Dedifferentiated amniotic fluid mesenchymal stem cell (primary cell): Measurements from ENCODE around the gene KRTAP19-4.
"Not testable (repeated sequence)": the region's sequence is repeated elsewhere in the genome, so short reads cannot be mapped to it uniquely, and the experiment has no call there.

ENCODE experiments used
- DNase-seq: peaks from one replicate; pipeline ENCODE4 v3.0.0-alpha.2; 2016; ENCODE audit errors: extremely low spot score

The KRTAP19-4 gene

GRCh38 chr21:30497065-30497464, at the start of gene KRTAP19-4:
Gene KRTAP19-4 (minus strand): TSS chr21:30497165. CDS start chr21:30497110, 55 bp downstream.
- no peak for DNase-seq

DNA sequence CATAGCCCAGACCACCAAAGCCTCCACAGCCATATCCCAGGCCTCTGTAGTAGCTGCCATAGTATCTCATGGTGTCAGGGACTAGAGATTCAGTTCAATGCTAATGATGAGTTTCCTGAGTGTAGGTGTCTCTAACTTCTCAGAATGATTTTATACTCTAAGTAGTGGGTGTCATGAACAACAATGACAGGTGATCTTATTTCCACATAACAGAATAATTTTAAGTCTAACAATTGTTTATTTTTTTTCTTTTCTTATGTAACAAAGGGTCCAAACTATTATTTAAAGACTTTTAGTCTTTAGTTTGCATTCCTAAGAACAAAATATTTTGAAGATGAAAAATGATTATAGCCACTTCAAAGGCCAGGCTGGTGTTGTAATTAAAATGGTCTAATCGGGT, 44.8 kb upstream of the KRTAP19-4 start, which contains the start of gene KRTAP19-6:
Gene KRTAP19-6, minus strand, starts transcription at position 101 of the 400 bp plus-strand sequence. Its CDS starts 31 bp downstream, at position 70.
- DNase-seq = no peak

- DNase-seq = no peak
These were observed 21.9 kb upstream of the KRTAP19-4 start for GRCh38 chr21:30518876-30519275.

DNA sequence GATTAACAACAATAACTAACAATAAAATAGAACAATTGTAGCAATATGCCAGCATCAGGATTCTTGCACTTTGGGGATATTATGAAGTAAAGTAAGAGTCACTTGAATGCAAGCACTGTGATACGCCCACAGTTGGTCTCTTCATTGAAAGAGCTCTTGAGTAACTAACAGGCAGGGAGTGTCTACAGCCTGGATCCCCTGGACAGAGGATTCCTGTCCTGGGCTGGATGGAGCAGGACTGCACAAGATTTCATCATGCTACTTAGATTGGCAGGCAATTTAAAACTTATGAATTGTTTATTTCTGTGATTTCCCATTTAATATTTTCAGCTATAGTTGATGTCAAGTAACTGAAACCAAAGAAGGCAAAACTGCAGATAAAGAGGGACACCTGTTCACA, 18.7 kb upstream of the KRTAP19-4 start:
- DNase-seq = no peak

GRCh38 chr21:30505621-30506205, 8.7 kb upstream of the KRTAP19-4 start:
- not testable (repeated sequence) for DNase-seq

GRCh38 chr21:30502041-30502440, 5.1 kb upstream of the KRTAP19-4 start, which contains the start of gene KRTAP19-5:
Gene KRTAP19-5 (minus strand): TSS chr21:30502141. CDS start chr21:30502090, 51 bp downstream.
- no peak for DNase-seq

GRCh38 chr21:30491963-30492428, 5.0 kb downstream of the KRTAP19-4 start, which contains the start of gene KRTAP19-3:
Gene KRTAP19-3 (minus strand): TSS chr21:30492013. CDS start chr21:30491957, 56 bp downstream.
- DNase-seq = no peak

- DNase-seq = no peak
These were observed 9.6 kb downstream of the KRTAP19-4 start, which contains the start of gene KRTAP19-2 for GRCh38 chr21:30487336-30487735. Gene KRTAP19-2 (minus strand): TSS chr21:30487436. CDS start chr21:30487348, 88 bp downstream.

DNA sequence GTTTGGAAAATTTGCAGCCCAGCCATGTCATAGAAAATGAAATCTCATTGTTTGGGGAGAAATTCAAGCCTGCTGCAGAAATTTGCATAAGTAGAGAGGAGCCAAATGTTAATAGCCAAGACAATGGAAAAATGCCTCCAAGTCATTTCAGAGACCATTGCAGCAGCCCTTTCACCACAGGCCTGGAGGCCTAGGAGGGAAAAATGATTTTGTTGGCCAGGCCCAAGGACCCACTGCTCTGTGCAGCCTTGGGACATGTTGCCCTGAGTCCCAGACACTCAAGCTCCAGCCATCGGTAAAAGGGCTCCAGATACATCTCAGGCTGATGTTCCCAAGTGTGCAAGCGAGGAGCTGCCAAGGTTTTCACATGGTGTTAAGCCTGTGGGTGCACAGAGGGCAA, 10.8 kb downstream of the KRTAP19-4 start:
- DNase-seq = no peak

- no peak for DNase-seq
These were observed 14.8 kb downstream of the KRTAP19-4 start for GRCh38 chr21:30482130-30482529.

DNA sequence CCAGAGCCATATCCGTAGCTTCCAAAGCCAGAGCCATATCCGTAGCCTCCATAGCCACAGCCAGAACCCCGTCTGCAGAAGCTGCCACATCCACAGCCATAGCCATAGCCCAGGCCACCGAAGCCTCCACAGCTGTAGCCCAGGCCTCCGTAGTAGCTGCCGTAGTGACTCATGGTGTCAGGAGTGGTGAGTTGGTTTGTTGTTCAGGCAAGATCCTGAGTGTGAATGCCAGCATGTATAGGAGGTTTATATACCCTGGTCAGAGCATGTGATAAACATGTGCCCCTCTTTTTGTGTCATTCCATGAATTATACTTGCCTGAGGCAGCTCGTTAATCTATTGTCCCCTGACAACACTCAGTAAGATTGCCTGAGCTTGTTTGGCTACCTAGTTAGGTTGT, 16.8 kb downstream of the KRTAP19-4 start, which contains the start of gene KRTAP19-1:
Gene KRTAP19-1, minus strand, starts transcription at position 223 of the 400 bp plus-strand sequence. Its CDS starts 50 bp downstream, at position 173.
- no peak for DNase-seq

DNA sequence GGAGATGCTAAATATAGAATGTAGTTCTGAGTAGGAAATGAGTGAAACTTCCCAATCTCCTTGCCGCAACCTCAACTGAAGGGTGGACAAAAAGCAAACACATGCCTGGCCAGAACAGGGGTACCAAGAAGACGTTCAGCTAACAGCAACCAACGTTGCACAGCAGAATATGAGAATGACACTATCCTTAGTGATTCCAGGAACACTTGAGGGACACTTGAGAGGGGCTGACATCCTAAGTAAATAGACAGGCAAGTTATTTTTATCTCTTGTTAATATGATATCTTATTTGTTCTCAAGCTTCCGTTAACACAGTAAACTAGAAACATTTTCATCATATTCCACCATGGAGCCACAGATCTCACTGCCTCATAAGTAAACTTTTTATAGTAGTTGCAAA, 17.7 kb downstream of the KRTAP19-4 start:
- no peak for DNase-seq

DNA sequence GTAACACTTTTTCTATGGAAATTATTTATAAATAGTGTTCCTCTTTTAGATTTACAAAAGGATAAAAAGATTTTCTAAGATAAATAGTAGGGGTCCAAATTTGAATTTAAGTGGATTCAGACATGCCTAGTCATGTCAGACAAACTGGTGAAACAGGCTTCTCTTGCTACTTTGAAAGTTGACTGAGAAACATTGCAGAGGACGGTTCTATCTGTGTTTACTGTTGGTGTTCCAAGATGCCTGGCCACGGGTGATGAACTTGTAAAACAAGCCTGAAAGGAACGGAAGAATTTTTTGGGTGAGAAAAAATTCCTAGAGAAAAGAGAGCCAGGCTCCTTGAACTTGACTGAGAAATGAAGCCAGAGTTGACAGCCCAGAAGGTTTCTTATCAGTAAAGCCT, 19.0 kb downstream of the KRTAP19-4 start:
- no peak for DNase-seq

DNA sequence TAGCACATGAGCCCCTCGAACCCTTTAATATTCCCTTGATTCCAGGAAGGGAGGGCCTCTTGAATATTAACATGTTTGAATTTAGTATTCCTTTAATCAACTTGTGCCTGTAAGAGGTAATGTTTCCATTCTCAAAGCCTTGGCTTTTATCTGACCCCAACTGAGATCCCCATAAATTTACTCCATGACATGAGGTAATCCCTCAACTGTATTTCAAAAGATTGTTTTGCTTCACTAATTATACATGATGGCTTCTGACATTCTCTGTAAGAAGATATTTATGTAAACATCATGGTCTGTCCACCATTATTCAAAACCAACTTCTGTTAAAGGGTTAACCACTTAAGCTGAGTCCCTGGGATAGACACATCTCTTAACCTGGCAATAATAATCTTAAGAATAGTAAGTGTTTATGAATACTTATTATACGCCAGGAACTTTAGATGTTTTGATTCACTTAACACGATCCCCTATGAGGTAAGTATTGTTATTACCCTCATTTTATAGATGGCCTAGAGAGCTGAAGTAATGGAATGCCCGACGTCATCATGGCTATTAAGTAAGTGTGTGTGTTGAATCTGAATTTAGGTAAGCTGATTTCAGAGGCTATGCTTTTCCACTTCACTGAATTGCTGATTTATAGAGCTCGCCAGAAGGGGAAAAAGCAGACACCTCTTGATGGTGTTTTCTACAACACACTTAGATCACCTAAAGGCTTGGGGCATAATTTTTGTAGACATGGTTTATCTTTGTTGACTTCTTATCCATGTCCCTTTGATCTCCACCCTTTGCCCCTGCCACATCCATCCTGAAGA, 27.9 kb downstream of the KRTAP19-4 start:
- DNase-seq = no peak

DNA sequence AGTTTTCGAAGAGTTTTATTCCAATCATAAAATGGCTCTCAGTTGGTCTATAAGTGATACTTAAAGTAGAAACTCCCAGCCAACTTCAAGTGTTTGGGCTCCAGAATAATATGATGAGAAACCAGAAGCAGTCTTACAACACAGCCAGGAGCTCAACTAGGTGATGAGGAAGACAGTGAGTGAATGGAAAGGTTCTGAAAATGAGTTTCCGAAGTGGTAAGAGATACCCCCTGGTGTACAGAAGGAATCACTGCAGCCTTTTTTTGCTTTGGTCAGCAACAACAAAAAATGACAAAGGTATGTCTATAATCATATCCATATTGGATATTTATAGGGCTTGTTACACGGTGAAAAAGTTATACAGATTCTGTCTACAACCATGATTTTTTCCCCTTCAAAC, 33.3 kb downstream of the KRTAP19-4 start:
- DNase-seq = no peak

DNA sequence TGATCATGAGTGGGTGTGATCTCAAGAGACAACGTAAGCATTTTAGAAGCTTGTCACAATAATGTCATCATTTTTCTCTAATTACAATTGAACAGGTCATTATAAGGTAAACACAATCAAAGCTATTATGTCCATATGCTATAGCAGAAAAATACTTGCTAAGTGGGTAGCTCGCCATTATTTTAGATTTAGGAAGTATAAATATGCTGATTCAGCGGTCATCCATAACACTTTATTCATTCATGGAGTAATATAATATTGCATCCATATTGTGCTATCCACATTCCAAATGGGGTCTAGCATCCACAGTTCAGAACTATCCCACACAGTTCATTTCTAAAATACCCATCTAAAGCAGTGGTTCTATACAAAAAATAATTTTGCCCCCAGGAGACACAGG, 48.5 kb downstream of the KRTAP19-4 start:
- DNase-seq = no peak

GRCh38 chr21:30447056-30447455, 49.9 kb downstream of the KRTAP19-4 start:
- DNase-seq = no peak
